ENCODE data around the gene MKI67.

The MKI67 gene

DNA sequence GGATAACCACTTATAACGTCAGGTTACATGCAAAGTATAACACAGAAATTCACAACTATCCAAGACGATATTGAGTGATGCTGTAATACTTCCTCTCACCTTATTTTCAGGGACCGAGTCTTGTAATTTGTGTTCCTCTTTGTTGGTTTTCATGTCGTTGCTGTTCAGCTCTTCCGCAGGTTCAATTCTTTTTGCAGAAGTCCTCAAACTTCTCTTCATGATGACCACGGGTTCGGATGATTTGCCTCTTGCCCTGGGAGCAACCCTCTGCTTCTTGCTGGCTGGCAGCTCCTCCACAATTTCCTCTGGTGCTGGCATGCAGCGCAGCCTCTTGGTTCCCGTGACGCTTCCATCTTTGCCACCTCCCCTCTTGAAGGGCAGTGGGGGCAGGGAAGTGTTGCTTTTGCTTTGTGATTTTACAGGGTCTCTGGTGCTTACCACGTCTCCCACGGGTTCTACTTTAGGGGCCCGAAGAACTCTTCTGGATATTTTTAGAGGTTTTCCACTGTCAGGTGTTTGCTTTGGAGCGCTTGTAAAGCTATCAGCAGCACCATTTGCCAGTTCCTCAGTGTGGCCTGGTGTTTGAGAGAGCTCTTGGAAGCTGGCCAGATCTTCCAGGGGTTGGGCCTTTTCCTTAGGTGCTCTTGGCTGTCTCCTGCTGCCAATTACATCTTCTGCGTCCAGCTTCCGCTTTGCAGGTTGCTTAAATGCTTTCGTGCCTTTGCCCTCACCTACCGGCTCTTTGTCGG, 23.6 kb downstream of the MKI67 start:
- in situ Hi-C loops (cut with HindIII; ENCODE audit: low sequenced_read_pairs) = no loop called here
- no peak for DNase-seq (ENCODE audit: low read depth, low spot score)
- no peak overlapping the region for H3K4me3 ChIP-seq (ENCODE audit: low read depth, low read length)
- TF ChIP-seq, protein P1, sequence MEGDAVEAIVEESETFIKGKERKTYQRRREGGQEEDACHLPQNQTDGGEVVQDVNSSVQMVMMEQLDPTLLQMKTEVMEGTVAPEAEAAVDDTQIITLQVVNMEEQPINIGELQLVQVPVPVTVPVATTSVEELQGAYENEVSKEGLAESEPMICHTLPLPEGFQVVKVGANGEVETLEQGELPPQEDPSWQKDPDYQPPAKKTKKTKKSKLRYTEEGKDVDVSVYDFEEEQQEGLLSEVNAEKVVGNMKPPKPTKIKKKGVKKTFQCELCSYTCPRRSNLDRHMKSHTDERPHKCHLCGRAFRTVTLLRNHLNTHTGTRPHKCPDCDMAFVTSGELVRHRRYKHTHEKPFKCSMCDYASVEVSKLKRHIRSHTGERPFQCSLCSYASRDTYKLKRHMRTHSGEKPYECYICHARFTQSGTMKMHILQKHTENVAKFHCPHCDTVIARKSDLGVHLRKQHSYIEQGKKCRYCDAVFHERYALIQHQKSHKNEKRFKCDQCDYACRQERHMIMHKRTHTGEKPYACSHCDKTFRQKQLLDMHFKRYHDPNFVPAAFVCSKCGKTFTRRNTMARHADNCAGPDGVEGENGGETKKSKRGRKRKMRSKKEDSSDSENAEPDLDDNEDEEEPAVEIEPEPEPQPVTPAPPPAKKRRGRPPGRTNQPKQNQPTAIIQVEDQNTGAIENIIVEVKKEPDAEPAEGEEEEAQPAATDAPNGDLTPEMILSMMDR (IDR thresholded peaks at IDR 0.05; ENCODE audit: low read depth, low read length) = no peak

DNA sequence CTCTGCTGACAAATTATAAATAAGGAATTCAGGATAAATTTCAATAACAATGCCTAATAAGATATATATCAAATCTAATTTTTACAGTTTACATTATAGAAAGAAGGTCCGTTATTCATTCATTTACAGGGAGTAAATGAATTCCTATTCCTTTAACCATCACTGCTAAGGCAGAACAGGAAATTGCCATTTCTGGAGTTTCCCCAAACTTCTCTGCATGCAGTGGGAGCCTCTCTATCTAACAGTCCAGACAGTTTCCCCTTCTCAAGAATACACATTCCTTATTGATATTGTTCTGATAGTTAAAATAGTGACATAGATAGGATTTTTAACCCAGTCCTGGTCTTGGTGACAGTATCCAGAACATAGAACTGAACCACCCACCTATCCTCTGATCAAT, 24.3 kb downstream of the MKI67 start:
- H3K4me3 ChIP-seq (ENCODE audit: low read depth, low read length) = no peak overlapping the region
- DNase-seq (ENCODE audit: low read depth, low spot score) = no peak
- TF ChIP-seq, protein P1 (IDR thresholded peaks at IDR 0.05; ENCODE audit: low read depth, low read length) = no peak
- in situ Hi-C loops (cut with HindIII; ENCODE audit: low sequenced_read_pairs) = no loop called here

GRCh38 chr10:128099901-128100300, 26.3 kb downstream of the MKI67 start:
- DNase-seq (ENCODE audit: low read depth, low spot score) = no peak
- TF ChIP-seq, protein P1 (IDR thresholded peaks at IDR 0.05; ENCODE audit: low read depth, low read length) = no peak

DNA sequence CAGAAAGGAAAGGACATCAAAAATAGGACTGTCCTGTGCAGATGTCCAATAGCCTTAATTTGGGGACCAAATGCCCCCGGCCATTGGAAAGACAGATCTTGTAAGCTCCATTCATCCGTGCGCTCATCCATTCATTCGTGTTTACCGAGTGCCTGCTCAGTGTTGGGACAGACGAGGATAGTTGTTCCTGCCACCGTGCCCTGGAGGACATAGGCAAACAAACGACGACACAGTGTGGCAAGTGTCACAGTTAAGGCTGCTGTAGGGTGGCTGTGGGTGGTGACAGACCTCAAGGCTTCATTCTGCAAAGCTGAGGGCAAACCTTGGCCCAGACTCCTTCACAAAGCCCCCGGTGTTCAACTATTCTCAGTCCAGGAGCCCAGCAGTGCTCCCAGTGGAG, 27.6 kb downstream of the MKI67 start:
- TF ChIP-seq, protein P1 (IDR thresholded peaks at IDR 0.05; ENCODE audit: low read depth, low read length) = no peak
- no peak for DNase-seq (ENCODE audit: low read depth, low spot score)
- in situ Hi-C loops (cut with HindIII; ENCODE audit: low sequenced_read_pairs) = no loop called here
- no peak overlapping the region for H3K4me3 ChIP-seq (ENCODE audit: low read depth, low read length)

More at GRCh38 chr10:128099901-128100300, 26.3 kb downstream of the MKI67 start:
- in situ Hi-C loops (cut with HindIII; ENCODE audit: low sequenced_read_pairs) = no loop called here
- no peak overlapping the region for H3K4me3 ChIP-seq (ENCODE audit: low read depth, low read length)

GRCh38 chr10:128097783-128098182, 28.4 kb downstream of the MKI67 start:
- in situ Hi-C loops (cut with HindIII; ENCODE audit: low sequenced_read_pairs) = no loop called here
- DNase-seq (ENCODE audit: low read depth, low spot score) = no peak
- H3K4me3 ChIP-seq (ENCODE audit: low read depth, low read length) = no peak overlapping the region
- TF ChIP-seq, protein P1 (IDR thresholded peaks at IDR 0.05; ENCODE audit: low read depth, low read length) = no peak

- TF ChIP-seq, protein P1 (IDR thresholded peaks at IDR 0.05; ENCODE audit: low read depth, low read length) = no peak
- H3K4me3 ChIP-seq (ENCODE audit: low read depth, low read length) = no peak overlapping the region
- in situ Hi-C loops (cut with HindIII; ENCODE audit: low sequenced_read_pairs) = no loop called here
- peak; percentile 4 for DNase-seq (ENCODE audit: low read depth, low spot score)
These were observed 29.6 kb downstream of the MKI67 start for GRCh38 chr10:128096486-128097199.
